ENCODE measurements around the gene CNTRL.

The CNTRL gene

DNA sequence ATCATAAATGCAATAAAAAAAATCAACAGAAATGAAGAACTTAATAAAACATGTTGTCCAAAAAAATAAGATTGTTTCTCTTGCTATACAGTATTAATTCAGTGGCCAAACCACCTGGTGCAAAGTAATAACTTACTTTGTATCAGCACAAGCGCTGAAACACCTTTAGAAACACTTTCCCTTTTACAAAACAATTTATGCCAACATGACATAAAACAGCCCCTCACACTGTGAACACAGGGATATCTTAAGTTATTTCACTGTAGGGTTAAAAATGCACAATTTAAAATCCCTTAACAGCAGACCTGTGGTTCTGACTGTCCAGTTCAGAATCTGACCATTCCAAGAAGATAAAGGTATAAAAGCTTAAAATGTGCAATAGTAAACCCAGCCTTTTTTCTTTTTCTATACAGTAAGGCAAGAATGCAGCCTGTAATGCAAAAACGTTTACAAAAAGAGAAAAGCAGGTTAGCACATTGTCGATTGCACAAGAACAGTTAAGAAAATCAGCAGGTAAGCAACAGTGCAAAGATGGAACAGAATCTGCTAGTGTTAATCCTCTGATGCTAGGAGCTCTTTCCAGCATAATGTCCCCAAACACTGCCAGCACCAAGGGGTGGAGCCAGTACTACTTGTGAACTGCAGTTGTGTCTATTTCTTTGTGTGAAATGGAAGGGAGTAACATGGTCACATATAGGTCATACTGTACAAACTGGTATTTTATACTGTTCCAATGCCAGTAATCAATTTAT, 105.4 kb downstream of the CNTRL start:
- DNase-seq (ENCODE audit: low read depth in 2 of 2, low spot score in 1 of 2) = no peak

DNA sequence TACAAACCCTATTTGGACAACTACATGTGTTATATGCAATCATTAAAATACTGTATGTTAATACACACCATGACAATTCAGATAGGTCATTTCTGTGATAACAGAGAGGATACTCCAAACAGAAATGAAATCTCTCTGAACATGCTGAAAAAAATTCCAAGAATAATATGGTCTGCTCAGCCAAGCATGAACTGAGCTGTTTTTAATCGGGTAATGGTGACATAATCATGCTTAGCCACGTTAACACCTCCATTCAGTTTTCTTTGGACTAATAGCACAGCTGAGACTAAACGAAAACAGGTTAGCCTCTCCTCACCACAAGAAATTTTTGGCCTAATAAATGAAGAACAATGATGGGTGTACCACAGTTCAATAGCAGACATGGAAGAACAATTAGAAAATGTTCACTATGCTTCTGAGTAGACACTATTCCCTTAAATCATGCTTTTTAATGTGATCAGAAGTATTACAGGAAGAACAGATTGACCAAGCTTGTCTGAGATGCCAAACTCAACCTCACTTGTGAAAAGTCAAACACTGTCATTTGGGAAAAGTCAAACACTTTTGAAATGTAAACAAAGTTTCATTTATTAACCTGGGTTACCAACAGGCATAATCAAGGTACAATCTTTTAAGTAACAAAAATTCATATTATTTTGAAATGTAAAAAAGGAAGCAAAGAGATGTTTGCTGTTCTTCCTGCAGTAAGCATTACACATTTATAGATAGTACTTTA, 107.5 kb downstream of the CNTRL start:
- no peak for DNase-seq (ENCODE audit: low read depth in 2 of 2, low spot score in 1 of 2)

DNA sequence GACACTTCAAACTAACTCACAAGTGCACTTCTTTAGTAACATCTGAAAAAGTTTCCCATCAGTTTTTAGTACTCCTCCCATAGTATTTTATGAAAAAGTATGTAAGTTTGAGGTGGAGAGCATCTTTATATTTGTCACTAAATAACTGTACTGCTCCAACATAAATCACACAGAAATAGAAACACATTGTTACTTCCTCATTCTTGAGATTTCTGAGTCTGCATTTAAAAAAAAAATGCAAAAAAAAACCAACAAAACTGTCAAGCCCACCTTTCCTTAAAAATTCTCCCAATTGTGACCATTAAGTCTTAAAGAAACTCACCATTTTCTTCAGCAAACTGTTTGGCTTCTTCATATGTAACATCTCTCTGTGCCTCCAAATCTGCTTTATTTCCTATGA, 108.2 kb downstream of the CNTRL start:
- no peak for DNase-seq (ENCODE audit: low read depth in 2 of 2, low spot score in 1 of 2)

DNA sequence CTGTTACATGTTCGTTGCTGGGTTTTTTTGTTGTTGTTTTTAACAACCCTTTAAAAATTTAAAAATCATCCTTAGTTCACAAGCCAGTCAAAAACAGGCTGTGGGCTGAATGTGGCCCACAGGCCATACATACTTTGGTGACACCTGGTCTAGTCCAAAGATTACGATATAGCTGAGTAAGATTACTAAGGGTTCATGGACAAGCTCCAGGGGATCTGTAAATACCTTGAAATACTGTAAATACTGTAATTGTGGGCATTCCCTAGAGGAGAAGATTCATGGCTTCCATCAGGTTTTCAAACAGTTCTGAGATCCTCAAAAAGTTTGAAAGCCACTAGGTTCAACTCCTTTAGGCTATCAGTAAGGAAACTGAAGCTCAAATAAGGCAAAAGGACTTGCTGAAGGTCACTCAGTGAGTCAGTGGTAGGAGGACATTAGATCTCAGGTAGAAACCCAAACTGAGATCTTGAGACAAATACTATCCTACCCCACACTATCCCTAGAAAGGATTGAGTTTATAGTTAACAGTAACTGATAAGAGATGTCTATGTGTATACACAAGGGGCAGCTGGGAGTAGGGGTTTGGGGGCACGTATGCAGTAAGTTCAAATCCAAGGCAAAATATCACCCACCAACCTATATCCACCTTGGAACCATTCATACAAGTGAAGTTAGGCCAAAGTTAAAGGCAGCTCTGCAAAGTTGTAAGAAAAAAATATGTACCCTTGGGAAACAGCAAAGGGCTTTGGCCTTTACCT, 109.1 kb downstream of the CNTRL start:
- DNase-seq (ENCODE audit: low read depth in 2 of 2, low spot score in 1 of 2) = no peak

DNA sequence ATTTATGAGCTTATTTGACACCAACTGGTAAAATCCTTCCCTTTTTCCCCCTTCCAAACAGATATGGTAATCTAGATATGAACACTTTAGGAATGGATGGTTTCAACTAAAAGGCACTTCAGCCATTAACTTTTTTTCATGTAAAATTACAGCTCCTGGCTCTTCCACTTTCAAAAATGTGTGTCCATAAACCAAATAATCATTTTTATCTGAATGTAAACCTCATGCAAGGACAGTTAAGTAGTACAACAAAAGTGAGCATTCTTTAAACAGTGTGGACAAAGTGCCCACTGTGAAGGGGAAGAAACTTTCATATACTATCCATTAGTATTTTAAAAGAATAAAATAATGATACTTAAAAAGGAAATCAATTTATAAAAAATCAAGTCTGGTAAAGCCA, 109.7 kb downstream of the CNTRL start:
- no peak for DNase-seq (ENCODE audit: low read depth in 2 of 2, low spot score in 1 of 2)

DNA sequence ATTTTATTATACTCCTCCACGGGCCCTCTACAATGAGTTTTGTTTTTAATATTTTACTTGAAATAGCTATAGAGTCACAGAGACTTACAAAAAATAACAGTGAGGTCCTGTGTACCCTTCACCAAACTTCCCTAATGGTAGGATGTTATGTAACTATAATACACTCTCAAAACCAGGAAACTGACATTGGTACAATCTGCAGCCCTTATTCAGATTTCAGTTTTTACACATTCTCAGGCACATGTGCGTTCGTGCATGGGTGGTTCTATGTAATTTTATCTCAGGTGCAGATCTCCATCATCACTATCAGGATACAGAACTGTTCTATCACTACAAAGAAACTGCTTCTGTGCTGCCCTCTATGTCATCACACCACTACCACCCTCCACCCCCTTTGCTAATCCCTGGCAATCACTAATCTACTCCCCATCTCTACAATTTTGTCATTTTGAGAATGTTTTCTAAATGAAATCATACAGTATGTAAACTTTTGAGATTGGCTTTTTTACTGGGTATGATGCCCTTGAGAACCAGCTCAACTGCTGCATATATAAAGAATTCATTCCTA, 110.5 kb downstream of the CNTRL start:
- no peak for DNase-seq (ENCODE audit: low read depth in 2 of 2, low spot score in 1 of 2)

DNA sequence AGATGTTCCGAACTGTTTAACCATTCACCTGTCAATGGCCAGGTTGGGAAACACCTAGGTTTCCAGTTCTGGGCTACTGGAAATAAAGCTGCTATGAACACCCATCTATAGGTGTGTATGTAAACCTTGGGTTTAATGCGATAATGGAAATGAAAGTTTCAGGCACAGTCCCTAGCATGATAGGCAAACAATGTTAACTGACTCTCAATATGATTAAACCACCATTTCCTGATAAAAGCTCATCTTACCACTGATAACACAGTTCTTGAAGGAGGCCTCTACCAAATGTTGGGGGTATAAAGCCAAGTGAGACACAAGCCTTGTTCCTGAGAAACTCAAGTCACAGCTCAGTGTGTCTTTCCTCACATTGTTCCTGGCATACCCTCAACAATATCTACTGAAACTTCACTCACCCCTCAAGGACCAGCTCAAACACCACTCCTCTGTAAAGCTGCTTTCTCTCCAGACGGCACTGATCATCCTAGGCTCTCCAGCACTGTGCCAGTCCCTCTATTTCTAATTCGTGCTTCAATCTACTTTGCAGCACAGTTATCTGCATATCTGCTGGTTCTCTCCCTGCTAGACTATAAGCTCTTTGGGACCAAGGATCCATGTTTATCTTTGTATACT, 111.1 kb downstream of the CNTRL start:
- no peak for DNase-seq (ENCODE audit: low read depth in 2 of 2, low spot score in 1 of 2)

DNA sequence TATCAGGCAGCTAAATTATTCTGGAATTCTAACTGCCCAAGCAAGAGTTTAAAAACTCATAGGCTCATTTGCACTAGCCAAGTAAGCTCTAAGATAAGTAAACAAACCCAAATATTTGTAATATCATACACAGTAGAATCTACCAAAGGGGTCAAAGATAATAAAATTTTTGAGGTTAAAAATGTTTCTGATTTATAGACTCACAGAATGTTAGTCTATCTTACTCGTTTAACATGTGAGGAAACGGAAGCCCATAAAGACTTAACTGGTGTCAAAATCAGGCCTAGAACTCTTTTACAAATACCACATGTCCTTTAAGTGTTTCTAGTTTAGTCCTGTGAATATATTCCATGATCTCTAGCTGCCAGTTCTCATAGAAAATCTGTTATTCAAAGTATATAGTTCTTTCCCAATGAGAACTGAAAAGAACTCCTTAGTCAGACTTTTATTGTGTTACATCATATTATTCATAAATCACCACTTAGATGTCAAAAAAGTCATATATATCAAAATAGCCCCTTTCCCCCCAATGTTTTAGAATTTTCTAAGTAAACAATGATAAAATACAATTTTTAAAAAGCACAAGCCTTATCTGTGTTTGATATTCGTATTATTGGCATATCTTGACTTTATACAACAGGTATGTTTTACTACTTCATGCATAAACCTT, 113.0 kb downstream of the CNTRL start:
- no peak for DNase-seq (ENCODE audit: low read depth in 2 of 2, low spot score in 1 of 2)

DNA sequence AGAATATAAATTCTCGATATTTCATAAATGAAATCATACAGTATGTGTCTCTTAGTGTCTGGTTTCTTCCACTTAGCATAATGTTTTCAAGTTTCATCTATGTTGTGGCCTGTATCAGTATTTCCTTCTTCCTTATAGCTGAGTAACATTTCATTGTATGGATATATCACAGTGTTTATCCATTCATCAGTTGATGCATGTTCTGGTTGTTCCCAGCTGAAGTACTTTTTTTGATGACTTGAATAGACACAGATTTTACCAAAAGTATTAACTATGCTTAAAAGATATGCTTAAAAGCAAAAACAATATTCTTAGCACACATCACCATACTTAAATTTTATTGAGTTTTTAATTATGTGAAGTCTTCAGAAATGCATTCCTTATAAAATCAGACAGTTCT, 114.3 kb downstream of the CNTRL start:
- no peak for DNase-seq (ENCODE audit: low read depth in 2 of 2, low spot score in 1 of 2)

DNA sequence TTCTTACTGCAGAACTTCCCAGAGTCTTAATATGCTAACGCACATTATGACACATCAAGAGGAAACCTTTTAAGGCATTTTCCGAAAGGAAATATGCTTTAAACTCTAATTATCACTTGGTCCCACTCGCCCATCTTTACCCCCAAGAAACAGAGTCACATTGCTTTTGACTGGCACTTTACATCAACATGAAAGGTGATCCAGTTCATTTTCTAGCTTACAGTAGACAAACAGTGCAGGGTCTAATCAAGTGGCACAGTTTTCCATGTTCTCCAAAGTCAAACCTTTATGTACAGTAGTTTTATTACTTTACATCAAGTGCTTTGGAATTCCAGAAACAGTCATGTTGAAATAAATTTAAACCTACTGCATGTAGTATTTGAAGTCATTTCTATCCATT, 114.9 kb downstream of the CNTRL start:
- DNase-seq (ENCODE audit: low read depth in 2 of 2, low spot score in 1 of 2) = no peak

DNA sequence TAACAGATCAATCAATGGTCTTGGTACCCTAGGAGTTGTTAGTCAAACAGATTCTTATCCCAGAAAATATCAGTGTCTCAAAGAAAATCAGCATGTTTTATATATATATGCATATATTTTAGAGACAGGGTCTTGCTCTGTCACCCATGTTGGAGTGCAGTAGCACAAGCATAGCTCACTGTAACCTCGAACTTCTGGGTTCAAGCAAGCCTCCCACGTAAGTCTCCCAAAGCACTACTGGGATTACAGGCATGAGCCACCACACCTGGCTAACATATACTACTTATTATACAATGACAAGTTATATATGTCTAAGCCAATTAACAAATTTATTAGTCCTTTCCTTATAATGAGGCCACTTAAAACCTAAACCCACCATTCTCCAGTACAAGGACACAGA, 116.5 kb downstream of the CNTRL start:
- DNase-seq (ENCODE audit: low read depth in 2 of 2, low spot score in 1 of 2) = no peak

DNA sequence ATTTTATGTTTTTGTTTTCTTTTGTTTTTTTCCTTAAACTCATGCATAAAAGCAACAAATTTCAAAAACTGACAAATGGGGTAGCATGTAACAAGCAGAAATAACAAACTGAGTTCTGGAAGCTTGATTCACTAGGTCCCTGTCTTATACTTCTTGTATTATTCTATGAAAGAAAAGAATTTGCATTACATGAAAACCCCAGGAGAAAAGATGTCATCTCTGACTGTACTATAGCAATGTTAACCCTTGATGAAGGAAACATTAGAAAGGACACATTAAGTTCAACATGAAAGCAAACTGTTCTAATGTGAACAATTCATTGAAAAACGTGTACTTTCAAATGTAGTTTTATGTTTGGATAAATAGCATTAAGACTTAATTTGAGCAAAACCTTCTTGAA, 117.8 kb downstream of the CNTRL start:
- no peak for DNase-seq (ENCODE audit: low read depth in 2 of 2, low spot score in 1 of 2)

DNA sequence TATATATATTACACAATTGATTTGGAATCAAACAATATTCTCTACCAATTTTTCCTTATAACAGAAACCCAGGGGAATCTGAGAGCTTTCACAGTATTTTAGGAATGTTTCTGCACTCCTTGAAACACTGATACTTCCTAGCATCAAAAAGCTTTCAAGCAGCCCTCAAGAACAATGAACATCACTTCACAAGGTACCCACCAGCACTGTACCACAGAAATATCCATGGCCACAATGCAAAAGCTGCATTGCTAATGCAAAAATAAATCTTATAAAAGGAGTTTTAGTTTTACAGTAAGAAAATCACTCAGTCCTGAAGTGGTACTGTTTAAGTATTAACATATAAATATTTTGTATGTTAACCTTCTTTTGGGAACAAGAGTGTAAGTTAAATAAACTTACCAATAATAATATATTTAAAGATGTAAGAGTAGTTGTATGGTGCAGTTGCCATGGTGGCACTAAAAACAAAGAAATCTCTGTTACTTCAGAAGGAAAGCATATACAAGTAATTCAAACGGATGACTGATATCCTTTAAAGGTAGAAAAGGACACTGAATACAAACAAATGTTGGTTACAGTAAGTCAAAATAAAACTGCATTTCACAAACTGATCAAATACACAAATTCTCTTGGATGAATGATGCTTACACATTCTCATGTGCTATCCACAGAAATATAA, 118.3 kb downstream of the CNTRL start:
- DNase-seq (ENCODE audit: low read depth in 2 of 2, low spot score in 1 of 2) = no peak

DNA sequence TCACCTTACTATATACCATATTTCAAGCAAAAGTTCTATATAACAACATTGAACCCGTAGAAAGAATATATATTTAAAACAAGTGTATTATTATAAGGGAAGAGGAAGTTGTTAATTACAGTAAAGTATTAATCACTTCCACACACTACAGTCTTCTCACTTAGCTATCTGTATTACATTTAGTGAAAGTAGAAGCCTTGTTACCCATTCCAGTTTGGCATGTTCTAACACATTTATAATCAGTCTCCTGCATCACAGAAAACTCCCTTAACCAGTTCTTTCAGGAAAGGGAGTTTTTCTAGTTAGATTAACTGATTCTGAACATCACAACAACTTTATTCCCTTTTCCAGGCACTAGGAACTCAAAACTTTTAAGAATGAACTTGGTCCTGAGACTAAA, 120.0 kb downstream of the CNTRL start:
- no peak for DNase-seq (ENCODE audit: low read depth in 2 of 2, low spot score in 1 of 2)

DNA sequence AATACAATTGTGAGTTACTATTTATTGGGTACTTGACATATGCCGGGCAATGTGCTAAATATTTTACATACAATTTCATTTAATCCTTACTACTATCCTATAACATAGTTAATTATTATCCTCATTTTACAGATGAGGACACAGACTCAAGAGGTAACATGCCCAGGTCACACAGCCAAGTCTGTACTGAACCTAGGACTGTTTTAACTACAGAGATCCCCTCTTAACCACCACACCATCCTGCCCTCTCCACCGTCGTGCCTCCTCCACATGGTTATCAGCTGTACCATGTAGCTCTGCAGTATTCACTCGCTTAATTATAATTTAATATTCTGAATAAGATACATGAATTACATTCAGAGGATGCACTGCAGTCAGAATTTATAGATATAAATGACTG, 121.6 kb downstream of the CNTRL start:
- no peak for DNase-seq (ENCODE audit: low read depth in 2 of 2, low spot score in 1 of 2)

DNA sequence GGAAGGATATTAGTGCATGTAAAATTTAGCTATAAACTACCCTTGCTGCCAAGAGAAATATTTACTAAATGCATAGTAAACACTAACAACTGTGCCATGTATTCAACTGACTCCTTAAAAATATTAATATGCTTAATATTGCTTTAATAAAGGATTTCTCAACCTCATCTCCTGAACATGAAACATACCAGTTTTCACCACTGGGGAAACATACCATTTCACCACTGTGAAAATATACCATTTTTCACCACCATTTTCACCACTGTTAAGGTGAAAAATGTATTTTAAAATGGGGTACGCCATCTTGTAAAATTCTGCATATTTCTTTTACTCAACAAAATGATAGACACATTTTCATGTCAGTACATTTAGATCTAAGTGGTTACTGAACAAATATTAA, 122.4 kb downstream of the CNTRL start:
- DNase-seq (ENCODE audit: low read depth in 2 of 2, low spot score in 1 of 2) = no peak

DNA sequence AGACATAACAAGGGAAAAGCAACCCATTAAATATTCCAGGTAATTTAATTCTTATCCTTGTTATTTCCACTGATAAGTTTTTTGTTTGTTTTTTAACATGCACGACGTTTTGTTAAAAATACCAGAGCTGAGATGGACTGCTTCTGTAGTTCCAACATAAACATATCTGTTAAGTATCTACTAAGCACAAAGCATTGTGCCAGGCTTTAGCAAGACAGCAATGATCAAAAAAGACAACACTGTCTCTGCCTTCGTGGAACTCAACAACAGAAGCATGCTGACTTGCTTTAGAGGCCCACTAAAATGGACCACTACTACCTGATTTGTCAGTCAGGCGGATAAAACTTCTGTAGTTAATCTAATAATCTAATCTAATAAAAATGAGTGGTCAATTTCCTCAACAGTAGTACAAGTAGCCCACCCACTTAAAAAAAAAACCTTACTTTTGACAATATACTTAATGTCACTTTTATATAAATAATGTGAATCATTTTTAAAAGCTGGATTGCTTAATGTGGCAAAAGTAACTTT, 123.8 kb downstream of the CNTRL start:
- DNase-seq (ENCODE audit: low read depth in 2 of 2, low spot score in 1 of 2) = no peak

DNA sequence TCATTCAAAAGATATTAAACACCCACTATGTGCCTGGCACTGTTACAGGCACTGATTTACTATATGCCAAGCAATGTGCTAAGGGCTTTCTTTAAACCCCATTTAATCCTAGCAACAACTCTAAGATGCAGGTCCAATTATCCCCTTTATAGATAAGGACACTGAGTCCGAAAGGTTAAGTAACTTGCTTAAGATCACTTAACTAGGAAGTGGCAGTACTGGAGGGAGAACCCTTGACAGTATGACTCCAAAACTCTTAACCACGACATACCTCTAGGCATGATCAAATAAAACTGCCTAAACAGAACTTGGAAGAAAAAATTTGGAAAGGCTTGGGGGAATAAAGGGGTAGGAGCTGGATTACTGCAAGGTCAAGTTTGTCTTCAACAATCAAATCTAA, 125.2 kb downstream of the CNTRL start:
- no peak for DNase-seq (ENCODE audit: low read depth in 2 of 2, low spot score in 1 of 2)

DNA sequence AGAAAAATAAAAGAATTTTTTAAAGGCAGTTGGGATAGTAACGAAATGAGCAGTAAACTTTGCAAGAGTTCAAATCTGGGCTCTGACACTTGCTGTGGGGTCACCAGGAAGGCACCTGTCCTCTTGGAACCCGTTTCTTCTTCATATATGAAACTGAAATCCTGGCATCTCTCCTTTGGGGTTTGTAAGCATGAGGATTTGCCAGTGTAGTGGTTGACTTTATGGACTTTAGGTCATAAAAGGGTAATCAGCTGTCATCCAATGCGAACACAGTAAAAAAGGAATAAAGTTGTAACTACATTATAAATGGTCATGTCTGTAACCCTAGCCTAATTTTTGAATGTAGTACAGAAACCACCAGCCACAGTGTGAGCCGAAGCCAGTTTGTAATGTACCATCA, 125.6 kb downstream of the CNTRL start:
- no peak for DNase-seq (ENCODE audit: low read depth in 2 of 2, low spot score in 1 of 2)

All from stimulated activated CD8-positive, alpha-beta memory T cell treated with anti-CD3 and anti-CD28 coated beads, Interleukin-4, amount 100 ng/mL, for 4 hours (primary cell).